Measurements from ENCODE around the gene NTSR2.

DNA sequence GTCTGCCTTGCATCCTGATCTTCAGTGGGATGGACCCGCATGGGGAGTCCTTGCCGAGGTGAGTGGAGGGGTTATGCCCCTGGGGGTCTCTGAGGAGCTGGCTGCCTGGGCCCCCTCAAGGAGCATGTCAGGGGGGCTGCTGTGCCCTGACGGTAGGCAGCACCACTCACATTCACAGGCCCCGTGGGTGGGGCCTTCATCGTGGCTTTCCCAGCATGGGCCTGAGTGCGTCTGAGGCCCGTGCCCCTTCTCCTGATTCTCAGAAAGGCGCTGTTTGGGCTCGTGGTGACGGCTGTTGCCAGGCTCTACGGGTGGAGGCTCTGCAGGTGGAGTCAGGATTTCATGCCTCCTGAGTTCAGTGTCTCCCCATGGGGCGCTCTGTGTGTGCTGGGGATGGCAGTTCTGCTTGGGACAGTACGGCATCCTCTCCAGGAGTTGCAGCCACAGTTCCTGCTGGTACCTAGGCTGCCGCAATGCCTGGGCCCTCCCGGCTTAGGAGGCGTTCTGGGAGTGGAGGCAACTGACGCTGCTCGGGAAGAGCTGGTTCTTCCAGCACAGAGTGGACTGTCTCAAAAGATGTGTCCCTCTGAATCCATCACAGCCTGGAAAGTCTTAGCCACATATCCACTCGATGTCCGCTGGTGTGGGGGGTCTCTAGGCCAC is 57.3 kb downstream of the NTSR2 start:
- TF ChIP-seq, protein P1, sequence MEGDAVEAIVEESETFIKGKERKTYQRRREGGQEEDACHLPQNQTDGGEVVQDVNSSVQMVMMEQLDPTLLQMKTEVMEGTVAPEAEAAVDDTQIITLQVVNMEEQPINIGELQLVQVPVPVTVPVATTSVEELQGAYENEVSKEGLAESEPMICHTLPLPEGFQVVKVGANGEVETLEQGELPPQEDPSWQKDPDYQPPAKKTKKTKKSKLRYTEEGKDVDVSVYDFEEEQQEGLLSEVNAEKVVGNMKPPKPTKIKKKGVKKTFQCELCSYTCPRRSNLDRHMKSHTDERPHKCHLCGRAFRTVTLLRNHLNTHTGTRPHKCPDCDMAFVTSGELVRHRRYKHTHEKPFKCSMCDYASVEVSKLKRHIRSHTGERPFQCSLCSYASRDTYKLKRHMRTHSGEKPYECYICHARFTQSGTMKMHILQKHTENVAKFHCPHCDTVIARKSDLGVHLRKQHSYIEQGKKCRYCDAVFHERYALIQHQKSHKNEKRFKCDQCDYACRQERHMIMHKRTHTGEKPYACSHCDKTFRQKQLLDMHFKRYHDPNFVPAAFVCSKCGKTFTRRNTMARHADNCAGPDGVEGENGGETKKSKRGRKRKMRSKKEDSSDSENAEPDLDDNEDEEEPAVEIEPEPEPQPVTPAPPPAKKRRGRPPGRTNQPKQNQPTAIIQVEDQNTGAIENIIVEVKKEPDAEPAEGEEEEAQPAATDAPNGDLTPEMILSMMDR (conservative IDR thresholded peaks at IDR 0.05; ENCODE audit: low read length), result no peak
- no peak for TF ChIP-seq EZH2phosphoT487 (IDR thresholded peaks at IDR 0.05; ENCODE audit: borderline replicate concordance, low read depth, low read length)

Measured in OCI-LY7 (cell line).